ENCODE results near the gene CLDN9. TPM values are rescaled to one million over a fixed set of nuclear protein-coding genes. Genes with fewer than 3 reads are reported as not detected.
A peak's percentile ranks its signal among the peaks of the same experiment; 100 is the strongest.

The CLDN9 gene
- polyA plus RNA-seq, 2 of the 4 experiments (the other 2 are of a cell fraction): 0.03 to 0.06 TPM

- TF ChIP-seq POLR2AphosphoS2 (conservative IDR thresholded peaks at IDR 0.05; ENCODE audit: low read length): no peak
- TF ChIP-seq MAX (IDR thresholded peaks at IDR 0.05): no peak
Observed at GRCh38 chr16:3001316-3001715, 11.4 kb upstream of the CLDN9 start (continued).

GRCh38 chr16:3003582-3004270 lies 9.0 kb upstream of the CLDN9 start:
- peak overlapping the region; percentile 65 for H3K4me3 ChIP-seq
- no peaks in the 10 kb centered on the region for H3K9me3 ChIP-seq
- ChIA-PET POLR2A (interaction anchor here (1.7 to 9.6 kb wide), 2 partner anchors 18 to 25 kb away, joined by 7 to 107 read pairs; partner anchors contain the start of genes HCFC1R1, THOC6 and TNFRSF12A), CTCF (interaction anchor here (0.6 to 14.8 kb wide), 25 partner anchors 8 to 1278 kb away, joined by 3 to 214 read pairs (median 4); partner anchors contain the start of genes CLDN6, HCFC1R1, THOC6 and TNFRSF12A)
- peak; percentile 88 for FAIRE-seq
- peak; percentile 96 to 98 for ATAC-seq
- peaks cover 15% of the 10 kb centered on the region; the same call in 2 of the 3 replicates for H3K4me1 ChIP-seq
- peak overlapping the region; percentile 76 to 87; a peak in 5 of 6 replicates for H3K27ac ChIP-seq
- peak; percentile 99 to 100 for DNase-seq (ENCODE audit: low read depth in 1 of 2, low spot score in 1 of 2)
- H3K4me2 ChIP-seq: peak overlapping the region; percentile 100
- 9% methylated on average over 42 of the region's 58 CpGs for WGBS (ENCODE audit: missing lambda C conversion rate)
- TF ChIP-seq CHD4 (IDR thresholded peaks at IDR 0.05; ENCODE audit: borderline replicate concordance) (no peak), EHF (CRISPR knock-in tag; IDR thresholded peaks at IDR 0.05) (no peak), RFX5 (IDR thresholded peaks at IDR 0.05) (peak; percentile 78; the same call in 1 of the 2 replicates), CHD2 (IDR thresholded peaks at IDR 0.05; ENCODE audit: low read length, partially characterized antibody) (no peak), HOXA7 (CRISPR knock-in tag; IDR thresholded peaks at IDR 0.05) (no peak), KDM5A (IDR thresholded peaks at IDR 0.05) (no peak), MAFK (IDR thresholded peaks at IDR 0.05; ENCODE audit: partially characterized antibody) (no peak), FOXS1 (CRISPR knock-in tag; IDR thresholded peaks at IDR 0.05) (no peak), HOXB13 (CRISPR knock-in tag; IDR thresholded peaks at IDR 0.05; ENCODE audit: low read depth) (no peak), HEYL (CRISPR knock-in tag; IDR thresholded peaks at IDR 0.05) (no peak), EP300 (IDR thresholded peaks at IDR 0.05) (no peak), PBX3 (IDR thresholded peaks at IDR 0.05) (peak; percentile 76), CBX2 (IDR thresholded peaks at IDR 0.05; ENCODE audit: borderline replicate concordance, low read depth) (no peak), ESRRA (IDR thresholded peaks at IDR 0.05; ENCODE audit: borderline replicate concordance, low read length) (no peak), MAX (IDR thresholded peaks at IDR 0.05) (peak; percentile 58; the same call in 1 of the 2 replicates), NPAS2 (CRISPR knock-in tag; IDR thresholded peaks at IDR 0.05; ENCODE audit: borderline replicate concordance) (no peak), CTCF (IDR thresholded peaks at IDR 0.05) (peak; percentile 71), REST (IDR thresholded peaks at IDR 0.05) (no peak; the same call in 1 of the 2 replicates), SREBF2 (IDR thresholded peaks at IDR 0.05) (no peak), MYC (IDR thresholded peaks at IDR 0.05; ENCODE audit: borderline replicate concordance, low read length) (no peak), RARB (CRISPR knock-in tag; IDR thresholded peaks at IDR 0.05) (no peak), ZC3H11A (IDR thresholded peaks at IDR 0.05) (no peak), HES2 (IDR thresholded peaks at IDR 0.05) (no peak), ATOH8 (CRISPR knock-in tag; IDR thresholded peaks at IDR 0.05; ENCODE audit: low read depth) (no peak), BCL3 (IDR thresholded peaks at IDR 0.05) (no peak), PHF8 (IDR thresholded peaks at IDR 0.05; ENCODE audit: borderline replicate concordance, low read depth) (no peak), KDM1A (IDR thresholded peaks at IDR 0.05; ENCODE audit: low read depth) (no peak)

All from A549 (cell line).